ENCODE data around the gene RB1. TPM values are rescaled to one million over a fixed set of nuclear protein-coding genes. Genes with fewer than 3 reads are reported as not detected.

RB1 gene
- total RNA-seq, 1 experiment from 2014 or later: 36.7 TPM

DNA sequence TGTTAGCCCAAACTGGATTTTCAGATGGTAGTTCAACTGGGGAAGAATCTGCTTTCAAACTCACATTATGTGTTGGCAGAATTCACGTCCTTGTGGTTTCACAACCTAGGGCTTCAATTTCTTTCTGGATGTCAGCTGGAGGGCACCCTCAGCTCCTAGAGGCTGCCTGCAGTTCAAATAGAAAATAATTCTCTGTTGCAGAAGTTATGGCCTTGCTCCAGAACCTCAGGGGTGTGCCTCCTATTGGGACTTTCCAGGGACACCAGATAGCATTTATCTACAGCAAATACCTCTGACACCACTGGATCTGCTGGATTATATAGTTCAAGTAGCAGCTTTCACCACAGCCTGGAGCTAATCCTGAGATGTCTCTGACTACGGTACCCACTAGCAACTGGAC is 11.8 kb upstream of the RB1 start:
- no peak overlapping the region for H3K27ac ChIP-seq (ENCODE audit: low read depth, low read length)
- no peaks in the 10 kb centered on the region for H3K27me3 ChIP-seq (ENCODE audit: insufficient read depth, low read length)
- ChIA-PET POLR2A (no interaction called here), RAD21 (ENCODE audit: low non-redundant PET in 1 of 2, low total read pairs in 2 of 2, uncharacterized antibody in 2 of 2, unreplicated experiment in 2 of 2) (no interaction called here), CTCF (interaction anchor here (1.5 kb wide), 1 partner anchor 165 kb away, joined by 3 read pairs; no protein-coding TSS in a partner anchor)
- H2AFZ ChIP-seq (ENCODE audit: low read depth, low read length, poor library complexity, severe bottlenecking): no peak overlapping the region
- DNase-seq (ENCODE audit: low read depth, low spot score) (no peak), ATAC-seq (no peak)
- H4K20me1 ChIP-seq (ENCODE audit: insufficient read depth): no peaks in the 10 kb centered on the region
- no peak overlapping the region for H3K4me2 ChIP-seq (ENCODE audit: low read length)
- H3K79me2 ChIP-seq (ENCODE audit: insufficient read depth, low read length): no peaks in the 10 kb centered on the region
- no TSS peak for BruUV-seq (replicated peaks)
- no peaks in the 10 kb centered on the region for H3K9me3 ChIP-seq (ENCODE audit: control insufficient read depth in 1 of 2, insufficient read depth in 1 of 2, low read depth in 1 of 2, low read length in 2 of 2)
- H3K36me3 ChIP-seq (ENCODE audit: control insufficient read depth in 1 of 2, insufficient read depth in 2 of 2, low read length in 2 of 2): no peaks in the 10 kb centered on the region
- H3K4me1 ChIP-seq (ENCODE audit: control insufficient read depth in 1 of 2, insufficient read depth in 2 of 2, low read length in 2 of 2): no peaks in the 10 kb centered on the region
- TF ChIP-seq RAD21 (IDR thresholded peaks at IDR 0.05; ENCODE audit: low read depth) (no peak), CBX3 (IDR thresholded peaks at IDR 0.05; ENCODE audit: low read depth) (no peak), ELF1 (IDR thresholded peaks at IDR 0.05; ENCODE audit: borderline replicate concordance, low read depth) (no peak), YY1 (IDR thresholded peaks at IDR 0.05; ENCODE audit: extremely low read depth, insufficient replicate concordance, low read depth, low read length) (no peak), CEBPB (IDR thresholded peaks at IDR 0.05; ENCODE audit: low read depth) (no peak), EZH2phosphoT487 (IDR thresholded peaks at IDR 0.05; ENCODE audit: borderline replicate concordance) (no peak), POLR2AphosphoS5 (IDR thresholded peaks at IDR 0.05; ENCODE audit: low read depth, low read length) (no peak), SRF (IDR thresholded peaks at IDR 0.05; ENCODE audit: low read depth) (no peak), JUND (IDR thresholded peaks at IDR 0.05) (no peak), TCF7L2 (IDR thresholded peaks at IDR 0.05; ENCODE audit: borderline replicate concordance, extremely low read depth, insufficient read depth, insufficient read length) (no peak), EGR1 (IDR thresholded peaks at IDR 0.05; ENCODE audit: low read depth) (no peak), CTCF (IDR thresholded peaks at IDR 0.05 in 2 of 3, conservative IDR thresholded peaks at IDR 0.05 in 1 of 3; ENCODE audit: borderline replicate concordance in 1 of 3, insufficient read depth in 1 of 3, low read depth in 2 of 3, low read length in 2 of 3) (no peak), ZFX (IDR thresholded peaks at IDR 0.05) (no peak), ZNF274 (IDR thresholded peaks at IDR 0.05; ENCODE audit: low read depth, low read length) (no peak)
- TF ChIP-seq, protein P1, sequence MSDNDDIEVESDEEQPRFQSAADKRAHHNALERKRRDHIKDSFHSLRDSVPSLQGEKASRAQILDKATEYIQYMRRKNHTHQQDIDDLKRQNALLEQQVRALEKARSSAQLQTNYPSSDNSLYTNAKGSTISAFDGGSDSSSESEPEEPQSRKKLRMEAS (IDR thresholded peaks at IDR 0.05): no peak
- TF ChIP-seq, protein P2, sequence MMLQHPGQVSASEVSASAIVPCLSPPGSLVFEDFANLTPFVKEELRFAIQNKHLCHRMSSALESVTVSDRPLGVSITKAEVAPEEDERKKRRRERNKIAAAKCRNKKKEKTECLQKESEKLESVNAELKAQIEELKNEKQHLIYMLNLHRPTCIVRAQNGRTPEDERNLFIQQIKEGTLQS (IDR thresholded peaks at IDR 0.05): no peak
- TF ChIP-seq, protein P3, sequence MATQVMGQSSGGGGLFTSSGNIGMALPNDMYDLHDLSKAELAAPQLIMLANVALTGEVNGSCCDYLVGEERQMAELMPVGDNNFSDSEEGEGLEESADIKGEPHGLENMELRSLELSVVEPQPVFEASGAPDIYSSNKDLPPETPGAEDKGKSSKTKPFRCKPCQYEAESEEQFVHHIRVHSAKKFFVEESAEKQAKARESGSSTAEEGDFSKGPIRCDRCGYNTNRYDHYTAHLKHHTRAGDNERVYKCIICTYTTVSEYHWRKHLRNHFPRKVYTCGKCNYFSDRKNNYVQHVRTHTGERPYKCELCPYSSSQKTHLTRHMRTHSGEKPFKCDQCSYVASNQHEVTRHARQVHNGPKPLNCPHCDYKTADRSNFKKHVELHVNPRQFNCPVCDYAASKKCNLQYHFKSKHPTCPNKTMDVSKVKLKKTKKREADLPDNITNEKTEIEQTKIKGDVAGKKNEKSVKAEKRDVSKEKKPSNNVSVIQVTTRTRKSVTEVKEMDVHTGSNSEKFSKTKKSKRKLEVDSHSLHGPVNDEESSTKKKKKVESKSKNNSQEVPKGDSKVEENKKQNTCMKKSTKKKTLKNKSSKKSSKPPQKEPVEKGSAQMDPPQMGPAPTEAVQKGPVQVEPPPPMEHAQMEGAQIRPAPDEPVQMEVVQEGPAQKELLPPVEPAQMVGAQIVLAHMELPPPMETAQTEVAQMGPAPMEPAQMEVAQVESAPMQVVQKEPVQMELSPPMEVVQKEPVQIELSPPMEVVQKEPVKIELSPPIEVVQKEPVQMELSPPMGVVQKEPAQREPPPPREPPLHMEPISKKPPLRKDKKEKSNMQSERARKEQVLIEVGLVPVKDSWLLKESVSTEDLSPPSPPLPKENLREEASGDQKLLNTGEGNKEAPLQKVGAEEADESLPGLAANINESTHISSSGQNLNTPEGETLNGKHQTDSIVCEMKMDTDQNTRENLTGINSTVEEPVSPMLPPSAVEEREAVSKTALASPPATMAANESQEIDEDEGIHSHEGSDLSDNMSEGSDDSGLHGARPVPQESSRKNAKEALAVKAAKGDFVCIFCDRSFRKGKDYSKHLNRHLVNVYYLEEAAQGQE (IDR thresholded peaks at IDR 0.05; ENCODE audit: low read depth): no peak
- H3K9ac ChIP-seq (ENCODE audit: low read length): no peak overlapping the region
- no peak overlapping the region for H3K4me3 ChIP-seq (replicated peaks in 1 of 2; ENCODE audit: low read depth in 1 of 2, low read length in 2 of 2)
- intact Hi-C loops (cut with micrococcal nuclease): no loop called here
- no peaks in the 10 kb centered on the region for H3K9me2 ChIP-seq (ENCODE audit: insufficient read depth)
